GM18498 (cell line): ENCODE measurements around the gene PRKRIP1.
"Not testable (repeated sequence)": the region's sequence is repeated elsewhere in the genome, so short reads cannot be mapped to it uniquely, and the experiment has no call there.

Experiments
- ATAC-seq: cut with Tn5 transposase; IDR thresholded peaks from one replicate; pipeline ENCODE4 v1.9.1; 2021; ENCODE audit warnings: mild to moderate bottlenecking, moderate library complexity; ENCODE audit not compliant: unreplicated experiment

PRKRIP1 gene

GRCh38 chr7:102474736-102475435, 78.7 kb downstream of the PRKRIP1 start:
- not testable (repeated sequence) for ATAC-seq
